ENCODE data around the gene DCTN2.

The DCTN2 gene

DNA sequence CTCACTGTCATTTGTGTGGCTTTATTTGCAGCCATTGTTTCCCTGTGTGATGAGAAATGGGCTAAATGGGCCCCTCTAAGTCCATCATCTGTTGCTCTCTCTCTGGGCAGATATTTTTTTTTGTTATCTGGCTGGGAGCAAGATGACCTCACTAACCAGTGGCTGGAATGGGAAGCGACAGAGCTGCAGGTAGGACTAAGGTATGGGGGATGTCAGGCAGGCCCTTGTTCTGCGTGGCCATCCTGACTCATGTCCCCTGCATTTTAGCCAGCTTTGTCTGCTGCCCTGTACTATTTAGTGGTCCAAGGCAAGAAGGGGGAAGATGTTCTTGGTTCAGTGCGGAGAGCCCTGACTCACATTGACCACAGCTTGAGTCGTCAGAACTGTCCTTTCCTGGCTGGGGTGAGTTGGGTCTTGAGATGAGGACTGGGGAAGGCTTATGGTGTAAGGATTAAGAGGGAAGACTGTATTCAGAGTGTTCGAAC lies 57.8 kb downstream of the DCTN2 start:
- Histone ChIP-seq H3K27me3 (ENCODE audit: control insufficient read depth in 1 of 2, insufficient read depth in 2 of 2, low read length in 2 of 2) (no peaks in the 10 kb centered on the region), H3K4me3 (ENCODE audit: low read depth in 1 of 2, low read length in 2 of 2) (peak overlapping the region; percentile 55 to 98), H3K9ac (ENCODE audit: low read length) (peak overlapping the region; percentile 95), H3K36me3 (ENCODE audit: insufficient read depth, low read length) (peaks cover 39% of the 10 kb centered on the region), H3K4me1 (ENCODE audit: insufficient read depth, low read length) (peaks cover 13% of the 10 kb centered on the region), H3K9me3 (ENCODE audit: low read length) (no peaks in the 10 kb centered on the region), H3K27ac (ENCODE audit: low read depth, low read length) (no peak overlapping the region)

DNA sequence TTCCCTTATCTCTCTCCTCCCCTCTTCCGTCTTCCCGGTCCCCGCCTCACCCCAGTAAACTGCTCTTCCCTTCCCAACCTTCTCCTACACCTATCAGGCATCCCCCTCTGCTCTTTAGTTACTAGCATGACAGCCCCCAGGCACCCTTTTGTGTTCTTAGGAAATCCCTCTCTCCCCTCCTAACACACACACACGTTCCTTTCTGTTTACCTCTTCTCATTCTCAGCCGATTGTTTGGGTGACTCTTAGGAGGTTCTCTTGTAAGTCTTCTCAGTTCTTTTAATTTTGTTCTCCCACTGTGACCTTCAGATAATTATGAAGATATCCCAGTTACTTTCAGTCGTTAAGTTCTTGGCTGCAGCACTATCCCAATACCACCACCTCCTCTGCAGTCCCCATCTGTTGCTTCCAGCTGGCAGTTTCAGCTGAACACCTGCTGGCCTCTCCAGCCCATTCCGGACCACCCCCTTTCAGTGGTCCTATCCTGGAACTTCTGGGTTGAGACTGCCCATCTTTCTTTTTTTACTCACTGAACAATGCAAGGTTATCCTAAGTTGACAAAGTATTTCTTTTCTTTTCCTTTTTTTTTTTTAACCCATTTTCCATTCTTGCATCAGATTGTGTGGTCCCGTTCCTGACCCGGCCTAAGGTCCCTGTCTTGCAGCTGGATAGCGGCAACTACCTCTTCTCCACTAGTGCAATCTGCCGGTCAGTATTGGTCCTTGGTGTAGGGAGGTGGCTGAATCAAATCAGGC lies 58.4 kb downstream of the DCTN2 start:
- peak overlapping the region; percentile 48 for H3K27ac ChIP-seq (ENCODE audit: low read depth, low read length)
- no peaks in the 10 kb centered on the region for H3K27me3 ChIP-seq (ENCODE audit: control insufficient read depth in 1 of 2, insufficient read depth in 2 of 2, low read length in 2 of 2)
- peaks cover 13% of the 10 kb centered on the region for H3K4me1 ChIP-seq (ENCODE audit: insufficient read depth, low read length)
- H3K4me3 ChIP-seq (ENCODE audit: low read depth in 1 of 2, low read length in 2 of 2): peak overlapping the region; percentile 55 to 98
- H3K36me3 ChIP-seq (ENCODE audit: insufficient read depth, low read length): peaks cover 39% of the 10 kb centered on the region
- H3K9ac ChIP-seq (ENCODE audit: low read length): peak overlapping the region; percentile 95
- no peaks in the 10 kb centered on the region for H3K9me3 ChIP-seq (ENCODE audit: low read length)

GRCh38 chr12:57487597-57488401 lies 59.2 kb downstream of the DCTN2 start, which contains the start of gene MARS1:
Gene MARS1, plus strand, starts transcription at chr12:57488068. Its CDS starts 23 bp downstream, at chr12:57488091.
- Histone ChIP-seq H3K27ac (ENCODE audit: low read depth, low read length) (peak within 1 kb of the TSS; percentile 48), H3K4me3 (ENCODE audit: low read depth in 1 of 2, low read length in 2 of 2) (peak within 1 kb of the TSS; percentile 55 to 98), H3K36me3 (ENCODE audit: insufficient read depth, low read length) (peaks cover 37% of the 10 kb centered on the region), H3K27me3 (ENCODE audit: control insufficient read depth in 1 of 2, insufficient read depth in 2 of 2, low read length in 2 of 2) (no peaks in the 10 kb centered on the region), H3K9me3 (ENCODE audit: low read length) (no peaks in the 10 kb centered on the region), H3K9ac (ENCODE audit: low read length) (peak within 1 kb of the TSS; percentile 95), H3K4me1 (ENCODE audit: insufficient read depth, low read length) (peaks cover 13% of the 10 kb centered on the region)

- H3K27ac ChIP-seq (ENCODE audit: low read depth, low read length): no peak overlapping the region
- peaks cover 32% of the 10 kb centered on the region for H3K36me3 ChIP-seq (ENCODE audit: insufficient read depth, low read length)
- H3K27me3 ChIP-seq (ENCODE audit: control insufficient read depth in 1 of 2, insufficient read depth in 2 of 2, low read length in 2 of 2): no peaks in the 10 kb centered on the region
- H3K4me1 ChIP-seq (ENCODE audit: insufficient read depth, low read length): peaks cover 13% of the 10 kb centered on the region
- peak overlapping the region; percentile 15 to 98 for H3K4me3 ChIP-seq (ENCODE audit: low read depth in 1 of 2, low read length in 2 of 2)
- no peaks in the 10 kb centered on the region for H3K9me3 ChIP-seq (ENCODE audit: low read length)
- H3K9ac ChIP-seq (ENCODE audit: low read length): no peak overlapping the region
Observed at GRCh38 chr12:57487055-57487596, 59.9 kb downstream of the DCTN2 start.

GRCh38 chr12:57485695-57486094 lies 61.3 kb downstream of the DCTN2 start:
- no peaks in the 10 kb centered on the region for H3K27me3 ChIP-seq (ENCODE audit: control insufficient read depth in 1 of 2, insufficient read depth in 2 of 2, low read length in 2 of 2)
- H3K4me3 ChIP-seq (ENCODE audit: low read depth in 1 of 2, low read length in 2 of 2): no peak overlapping the region
- no peaks in the 10 kb centered on the region for H3K9me3 ChIP-seq (ENCODE audit: low read length)
- H3K27ac ChIP-seq (ENCODE audit: low read depth, low read length): no peak overlapping the region
- peaks cover 13% of the 10 kb centered on the region for H3K4me1 ChIP-seq (ENCODE audit: insufficient read depth, low read length)
- no peak overlapping the region for H3K9ac ChIP-seq (ENCODE audit: low read length)
- H3K36me3 ChIP-seq (ENCODE audit: insufficient read depth, low read length): peaks cover 20% of the 10 kb centered on the region

DNA sequence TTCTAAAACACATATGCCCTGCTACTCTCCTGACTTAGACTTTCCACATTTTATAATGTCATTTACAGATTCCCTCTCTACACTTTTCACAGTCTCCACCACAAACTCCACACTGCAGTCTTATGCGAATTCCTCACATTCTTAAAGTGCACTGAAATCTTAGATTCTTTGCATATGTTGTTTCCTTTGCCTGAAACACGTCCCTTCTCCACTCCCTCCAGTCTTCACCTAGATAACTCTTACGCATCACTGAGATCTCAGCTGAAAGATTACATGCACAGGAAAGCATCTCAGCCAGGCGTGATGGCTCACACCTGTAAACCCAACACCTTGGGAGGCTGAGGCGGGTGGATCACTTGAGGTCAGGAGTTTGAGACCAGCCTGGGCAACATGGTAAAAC lies 63.5 kb downstream of the DCTN2 start:
- no peak overlapping the region for H3K4me3 ChIP-seq (ENCODE audit: low read depth in 1 of 2, low read length in 2 of 2)
- no peak overlapping the region for H3K27ac ChIP-seq (ENCODE audit: low read depth, low read length)
- no peaks in the 10 kb centered on the region for H3K9me3 ChIP-seq (ENCODE audit: low read length)
- H3K9ac ChIP-seq (ENCODE audit: low read length): no peak overlapping the region
- peaks cover 0 to under 1% of the 10 kb centered on the region in 2 donors for H3K27me3 ChIP-seq (ENCODE audit: control insufficient read depth in 1 of 2, insufficient read depth in 2 of 2, low read length in 2 of 2)
- peaks cover 1% of the 10 kb centered on the region for H3K4me1 ChIP-seq (ENCODE audit: insufficient read depth, low read length)
- no peaks in the 10 kb centered on the region for H3K36me3 ChIP-seq (ENCODE audit: insufficient read depth, low read length)

- no peak overlapping the region for H3K27ac ChIP-seq (ENCODE audit: low read depth, low read length)
- no peak overlapping the region for H3K4me3 ChIP-seq (ENCODE audit: low read depth in 1 of 2, low read length in 2 of 2)
- H3K9me3 ChIP-seq (ENCODE audit: low read length): no peaks in the 10 kb centered on the region
- no peaks in the 10 kb centered on the region for H3K36me3 ChIP-seq (ENCODE audit: insufficient read depth, low read length)
- H3K27me3 ChIP-seq (ENCODE audit: control insufficient read depth in 1 of 2, insufficient read depth in 2 of 2, low read length in 2 of 2): peaks cover 8 to 19% of the 10 kb centered on the region in 2 donors
- no peak overlapping the region for H3K9ac ChIP-seq (ENCODE audit: low read length)
- no peaks in the 10 kb centered on the region for H3K4me1 ChIP-seq (ENCODE audit: insufficient read depth, low read length)
Observed at GRCh38 chr12:57481671-57482070, 65.3 kb downstream of the DCTN2 start.

Data from muscle layer of colon (tissue), 2 donors.